ENCODE results near the gene PLPPR1. TPM values are rescaled to one million over a fixed set of nuclear protein-coding genes. Genes with fewer than 3 reads are reported as not detected.

The PLPPR1 gene
- total RNA-seq, 1 experiment from 2014 or later, result not detected

- DNase-seq (ENCODE audit: low read depth, low spot score), result no peak
- ATAC-seq, result no peak
- intact Hi-C loops (cut with micrococcal nuclease), result no loop called here
- no peaks in the 10 kb centered on the region for H3K79me2 ChIP-seq (ENCODE audit: insufficient read depth, low read length)
- no peaks in the 10 kb centered on the region for H3K9me3 ChIP-seq (ENCODE audit: control insufficient read depth in 1 of 2, insufficient read depth in 1 of 2, low read depth in 1 of 2, low read length in 2 of 2)
- H3K4me2 ChIP-seq (ENCODE audit: low read length), result no peak overlapping the region
- ChIA-PET CTCF (no interaction called here), RAD21 (ENCODE audit: low non-redundant PET in 1 of 2, low total read pairs in 2 of 2, uncharacterized antibody in 2 of 2, unreplicated experiment in 2 of 2) (no interaction called here), POLR2A (no interaction called here)
- H3K27ac ChIP-seq (ENCODE audit: low read depth, low read length), result no peak overlapping the region
- no peaks in the 10 kb centered on the region for H4K20me1 ChIP-seq (ENCODE audit: insufficient read depth)
- H3K4me1 ChIP-seq (ENCODE audit: control insufficient read depth in 1 of 2, insufficient read depth in 2 of 2, low read length in 2 of 2), result no peaks in the 10 kb centered on the region
- peaks cover 10% of the 10 kb centered on the region for H3K27me3 ChIP-seq (ENCODE audit: insufficient read depth, low read length)
- H2AFZ ChIP-seq (ENCODE audit: low read depth, low read length, poor library complexity, severe bottlenecking), result no peak overlapping the region
- TF ChIP-seq REST (IDR thresholded peaks at IDR 0.05; ENCODE audit: low read depth), result no peak
- no peak for TF ChIP-seq POLR2A (IDR thresholded peaks at IDR 0.05; ENCODE audit: borderline replicate concordance, extremely low read depth, insufficient read depth, insufficient read length)
- TF ChIP-seq FOSL1 (IDR thresholded peaks at IDR 0.05; ENCODE audit: low read depth), result no peak
- TF ChIP-seq MAX (IDR thresholded peaks at IDR 0.05), result no peak
- TF ChIP-seq JUND (IDR thresholded peaks at IDR 0.05), result no peak
- TF ChIP-seq CTCF (IDR thresholded peaks at IDR 0.05 in 2 of 3, conservative IDR thresholded peaks at IDR 0.05 in 1 of 3; ENCODE audit: borderline replicate concordance in 1 of 3, insufficient read depth in 1 of 3, low read depth in 2 of 3, low read length in 2 of 3), result no peak
- no peak for TF ChIP-seq EGR1 (IDR thresholded peaks at IDR 0.05; ENCODE audit: low read depth)
- no peak for TF ChIP-seq ZNF274 (IDR thresholded peaks at IDR 0.05; ENCODE audit: low read depth, low read length)
- no peak for TF ChIP-seq SP1 (IDR thresholded peaks at IDR 0.05; ENCODE audit: low read depth)
- no peak for TF ChIP-seq SIN3A (IDR thresholded peaks at IDR 0.05; ENCODE audit: low read depth)
- TF ChIP-seq TCF7L2 (IDR thresholded peaks at IDR 0.05; ENCODE audit: borderline replicate concordance, extremely low read depth, insufficient read depth, insufficient read length), result no peak
- no peak for TF ChIP-seq ATF3 (IDR thresholded peaks at IDR 0.05)
- TF ChIP-seq RAD21 (IDR thresholded peaks at IDR 0.05; ENCODE audit: low read depth), result no peak
- no peak for TF ChIP-seq CBX3 (IDR thresholded peaks at IDR 0.05; ENCODE audit: low read depth)
- no peak for TF ChIP-seq EZH2phosphoT487 (IDR thresholded peaks at IDR 0.05; ENCODE audit: borderline replicate concordance)
- TF ChIP-seq EZH2 (IDR thresholded peaks at IDR 0.05), result no peak
- no peak for TF ChIP-seq ELF1 (IDR thresholded peaks at IDR 0.05; ENCODE audit: borderline replicate concordance, low read depth)
- no peak for TF ChIP-seq CEBPB (IDR thresholded peaks at IDR 0.05; ENCODE audit: low read depth)
- TF ChIP-seq ZFX (IDR thresholded peaks at IDR 0.05), result no peak
- BruUV-seq (replicated peaks), result no TSS peak
- no peaks in the 10 kb centered on the region for H3K36me3 ChIP-seq (ENCODE audit: control insufficient read depth in 1 of 2, insufficient read depth in 2 of 2, low read length in 2 of 2)
- no peak overlapping the region for H3K4me3 ChIP-seq (replicated peaks in 1 of 2; ENCODE audit: low read depth in 1 of 2, low read length in 2 of 2)
- no peaks in the 10 kb centered on the region for H3K9me2 ChIP-seq (ENCODE audit: insufficient read depth)
- H3K9ac ChIP-seq (ENCODE audit: low read length), result no peak overlapping the region
Measured at GRCh38 chr9:101165131-101165530, 136.6 kb downstream of the PLPPR1 start.
